ENCODE measurements around the gene TBC1D10A.
"Not testable (repeated sequence)": the region's sequence is repeated elsewhere in the genome, so short reads cannot be mapped to it uniquely, and the experiment has no call there.

The TBC1D10A gene

GRCh38 chr22:30347255-30347892 lies 20.6 kb upstream of the TBC1D10A start:
- DNase-seq, result no peak

GRCh38 chr22:30344447-30345200 lies 17.9 kb upstream of the TBC1D10A start:
- no peak for DNase-seq

GRCh38 chr22:30340911-30341685 lies 14.4 kb upstream of the TBC1D10A start:
- DNase-seq, result no peak

- DNase-seq, result no peak
Observed at GRCh38 chr22:30338802-30339201, 12.1 kb upstream of the TBC1D10A start.

GRCh38 chr22:30338341-30338740 lies 11.6 kb upstream of the TBC1D10A start:
- not testable (repeated sequence) for DNase-seq

GRCh38 chr22:30337461-30337778 lies 10.7 kb upstream of the TBC1D10A start:
- no peak for DNase-seq

GRCh38 chr22:30336752-30337460 lies 10.2 kb upstream of the TBC1D10A start:
- DNase-seq, result no peak

GRCh38 chr22:30335236-30335635 lies 8.5 kb upstream of the TBC1D10A start:
- DNase-seq, result no peak

- DNase-seq, result no peak
Observed at GRCh38 chr22:30334646-30335045, 7.9 kb upstream of the TBC1D10A start.

GRCh38 chr22:30333707-30334087 lies 7.0 kb upstream of the TBC1D10A start:
- no peak for DNase-seq

- DNase-seq, result no peak
Observed at GRCh38 chr22:30332994-30333706, 6.4 kb upstream of the TBC1D10A start.

GRCh38 chr22:30332551-30332950 lies 5.8 kb upstream of the TBC1D10A start:
- DNase-seq, result no peak

GRCh38 chr22:30328466-30329049 lies 1.8 kb upstream of the TBC1D10A start:
- DNase-seq, result no peak

GRCh38 chr22:30327864-30328345 lies 1.2 kb upstream of the TBC1D10A start:
- DNase-seq, result no peak

- no peak for DNase-seq
Observed at GRCh38 chr22:30326255-30326705, 461 bp downstream of the TBC1D10A start.

- no peak for DNase-seq
Observed at GRCh38 chr22:30325724-30326254, 952 bp downstream of the TBC1D10A start.

- DNase-seq, result peak; percentile 66
Observed at GRCh38 chr22:30325065-30325720, 1.5 kb downstream of the TBC1D10A start.

GRCh38 chr22:30324014-30324730 lies 2.6 kb downstream of the TBC1D10A start:
- no peak for DNase-seq

- no peak for DNase-seq
Observed at GRCh38 chr22:30323246-30323645, 3.5 kb downstream of the TBC1D10A start.

- no peak for DNase-seq
Observed at GRCh38 chr22:30321461-30321860, 5.3 kb downstream of the TBC1D10A start.

All from kidney glomerular epithelial cell (primary cell).